NCI-H2107 (cell line): Measurements from ENCODE around the gene EML3.
"Not testable (repeated sequence)": the region's sequence is repeated elsewhere in the genome, so short reads cannot be mapped to it uniquely, and the experiment has no call there.

Experiments used
- DNase-seq: peaks from one replicate; lab custom pipeline; 2025; lab: John Stamatoyannopoulos, UW

Gene EML3

DNA sequence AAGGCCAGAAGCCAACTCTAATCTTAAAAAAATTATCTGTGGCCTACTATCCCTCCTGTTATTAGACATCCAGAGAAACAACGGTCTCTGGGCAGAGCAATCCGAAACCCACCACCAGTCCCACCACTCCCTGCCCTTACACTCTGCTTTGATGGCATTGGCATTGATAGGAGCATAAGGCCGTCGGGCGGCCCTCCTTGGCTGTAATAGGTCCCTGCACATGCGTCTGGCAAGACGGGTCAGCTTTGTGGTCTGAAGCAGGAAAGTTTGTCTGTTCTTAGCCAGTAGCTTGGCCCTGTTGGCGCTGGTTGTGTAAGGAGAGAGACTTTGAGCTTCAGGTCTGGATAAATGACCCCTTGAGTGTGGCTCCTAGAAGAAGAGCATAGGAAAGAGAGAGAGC, 17.5 kb downstream of the EML3 start:
- DNase-seq: no peak

- DNase-seq: no peak
Measured at GRCh38 chr11:62593434-62594044, 19.0 kb downstream of the EML3 start.

- DNase-seq: no peak
Measured at GRCh38 chr11:62592989-62593421, 19.6 kb downstream of the EML3 start.

- no peak for DNase-seq
Measured at GRCh38 chr11:62592146-62592815, 20.3 kb downstream of the EML3 start.

DNA sequence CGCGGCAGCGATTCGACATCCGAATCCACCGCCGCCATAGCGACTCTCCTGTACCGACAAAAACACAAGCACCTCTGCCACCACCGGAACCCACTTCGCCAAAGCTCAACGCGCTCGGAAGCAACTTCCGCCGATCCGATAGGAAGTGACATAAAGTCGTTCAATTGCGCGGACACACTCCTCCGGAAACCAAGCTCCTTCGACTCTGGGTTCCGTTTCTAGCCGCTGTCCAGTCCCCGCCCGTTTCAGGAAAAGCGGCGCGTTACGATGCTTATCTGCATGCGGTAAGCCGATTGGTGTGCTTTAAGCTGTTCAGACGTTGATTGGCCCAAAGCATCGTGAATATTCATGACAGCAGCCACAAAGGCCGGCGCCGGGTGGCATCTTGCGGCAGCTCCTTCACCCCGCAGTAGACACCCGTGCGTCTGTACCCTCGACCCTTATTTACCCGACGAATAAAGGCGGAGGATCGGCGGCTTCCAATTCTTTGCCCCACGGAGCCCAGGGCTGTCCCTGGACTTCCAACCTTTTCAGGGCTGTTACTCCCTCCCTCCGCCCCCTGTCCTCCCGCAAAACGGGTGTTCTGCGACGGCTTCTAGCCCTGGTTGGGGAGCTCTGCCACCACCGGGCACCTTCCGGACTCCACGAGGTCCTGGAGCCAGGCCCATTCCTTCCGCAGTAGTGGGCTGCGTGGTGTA, 21.0 kb downstream of the EML3 start, which contains the start of gene TUT1:
Gene TUT1, minus strand, starts transcription at position 76 of the 698 bp plus-strand sequence. Its CDS starts 38 bp downstream, at position 38.
- DNase-seq: peak; percentile 98

GRCh38 chr11:62588966-62589637, 23.5 kb downstream of the EML3 start:
- DNase-seq: no peak

DNA sequence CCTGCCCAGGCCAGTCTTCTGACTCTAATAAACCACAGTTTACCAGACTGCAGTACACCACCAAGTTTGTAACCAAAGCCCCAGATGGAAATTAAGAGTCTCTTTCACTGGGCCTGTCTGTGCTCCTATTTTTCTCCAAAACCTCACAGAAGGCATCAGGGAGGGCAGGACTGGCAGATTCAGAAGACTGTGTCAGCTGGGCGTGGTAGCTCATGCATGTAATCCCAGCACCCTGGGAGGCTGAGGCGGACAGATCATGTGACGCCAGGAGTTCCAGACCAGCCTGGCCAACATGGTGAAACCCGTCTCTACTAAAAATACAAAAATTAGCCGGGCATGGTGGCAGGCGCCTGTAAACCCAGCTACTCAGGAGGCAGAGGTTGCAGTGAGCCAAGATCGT, 27.2 kb downstream of the EML3 start:
- not testable (repeated sequence) for DNase-seq

GRCh38 chr11:62581735-62582134, 30.8 kb downstream of the EML3 start:
- DNase-seq: not testable (repeated sequence)

DNA sequence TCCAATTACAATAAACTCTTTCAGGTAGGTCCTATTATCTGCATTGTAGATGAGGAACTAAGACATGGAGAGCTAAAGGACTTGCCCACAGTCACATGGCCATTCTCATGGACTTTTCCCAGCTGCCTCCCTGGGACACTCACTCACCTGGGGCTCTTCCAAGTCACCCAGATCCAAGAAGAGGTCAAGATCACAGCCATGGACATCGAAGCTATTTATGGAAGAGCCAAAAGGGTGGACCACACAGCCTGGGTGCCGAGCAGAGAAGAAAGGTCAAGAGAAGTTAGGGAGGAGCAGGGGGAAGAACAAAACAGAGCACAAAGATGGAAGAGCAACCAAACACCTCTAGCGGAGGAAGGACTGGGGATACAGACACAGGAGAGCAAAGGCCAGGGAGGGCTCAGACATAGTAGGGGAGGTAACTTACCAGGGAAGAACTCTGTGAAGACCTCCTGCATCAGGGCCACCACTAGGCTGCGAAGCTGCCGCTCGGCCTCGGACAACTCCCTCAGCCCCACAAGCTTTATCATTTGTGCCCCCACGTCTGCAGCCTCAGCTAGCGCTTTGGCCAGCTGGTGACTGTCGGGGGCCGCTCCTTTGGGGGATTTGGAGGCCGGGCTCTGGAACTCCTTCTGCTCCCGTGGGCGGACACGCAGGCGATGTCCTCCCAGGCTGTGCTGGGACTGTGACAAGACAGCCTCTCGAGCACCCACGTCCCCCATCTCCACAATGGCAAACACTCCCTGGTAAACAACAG, 31.4 kb downstream of the EML3 start:
- DNase-seq: no peak

DNA sequence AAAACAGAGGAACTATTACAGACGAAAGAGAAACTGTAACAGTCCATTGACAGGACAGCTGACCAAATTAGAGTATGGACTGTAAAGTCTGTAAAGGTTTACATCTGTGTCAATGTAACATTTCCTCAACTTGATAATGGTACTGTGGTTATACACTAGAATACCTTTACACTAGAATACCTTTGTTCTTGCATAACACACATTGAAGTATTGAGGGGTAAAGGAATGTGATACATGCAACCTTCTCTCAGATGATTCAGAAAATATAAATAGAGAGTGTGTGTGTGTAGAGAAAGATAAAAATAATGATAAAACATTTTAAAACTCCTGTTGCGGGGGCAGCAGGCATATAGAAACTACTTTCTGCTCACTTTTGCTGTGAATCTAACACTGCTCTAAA, 33.3 kb downstream of the EML3 start:
- no peak for DNase-seq

- DNase-seq: no peak
Measured at GRCh38 chr11:62578541-62578940, 34.0 kb downstream of the EML3 start.

DNA sequence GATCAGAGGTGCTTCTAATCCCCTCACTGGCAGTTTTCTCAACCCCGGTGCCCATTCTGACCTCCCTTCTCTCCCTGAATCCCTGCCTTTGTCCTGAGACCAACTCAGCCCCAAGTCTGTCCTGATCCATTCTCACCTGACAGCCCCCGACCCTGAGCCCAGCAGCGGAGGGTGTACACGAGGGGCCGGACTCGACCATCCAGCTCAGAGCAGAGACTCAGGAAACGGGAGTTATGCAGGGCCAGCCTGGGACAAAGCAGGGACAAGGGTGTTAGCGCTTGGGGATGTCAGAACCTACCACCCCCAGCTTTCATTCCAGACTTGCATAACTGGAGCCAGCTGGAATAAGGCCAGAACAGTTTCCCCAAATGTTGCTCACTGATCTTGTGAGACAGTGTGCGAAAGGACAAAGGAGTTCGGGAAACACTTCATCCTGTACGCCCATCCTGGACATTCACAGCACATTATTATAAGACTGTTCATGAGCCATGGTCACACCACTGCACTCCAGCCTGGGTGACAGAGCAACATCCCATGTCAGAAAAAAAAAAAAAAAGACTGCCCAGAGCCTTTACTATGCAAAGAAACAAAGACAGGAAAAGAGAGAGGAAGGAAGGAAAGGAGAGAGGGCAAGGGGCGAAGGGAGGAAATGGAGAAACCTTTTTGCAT, 35.4 kb downstream of the EML3 start:
- no peak for DNase-seq

DNA sequence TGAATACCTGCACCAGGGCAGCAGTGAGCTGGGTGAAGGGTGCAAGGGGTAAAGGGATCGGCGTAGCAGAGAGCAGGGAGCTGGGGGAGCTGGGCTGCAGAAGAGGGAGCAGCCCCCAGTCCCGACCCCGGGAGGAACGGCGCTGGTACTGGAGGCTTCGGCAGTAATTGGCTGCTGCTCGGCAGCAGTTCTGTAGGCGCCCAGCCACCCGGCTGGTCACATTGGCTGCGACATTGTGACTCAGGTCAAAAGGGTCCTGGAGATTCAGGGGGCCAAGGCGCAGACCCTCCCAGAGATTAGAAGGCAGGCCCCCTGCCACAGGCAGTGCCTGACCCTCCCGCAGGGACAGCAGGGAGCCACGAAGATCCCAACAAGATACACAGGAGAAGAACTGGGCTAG, 36.7 kb downstream of the EML3 start:
- DNase-seq: no peak

DNA sequence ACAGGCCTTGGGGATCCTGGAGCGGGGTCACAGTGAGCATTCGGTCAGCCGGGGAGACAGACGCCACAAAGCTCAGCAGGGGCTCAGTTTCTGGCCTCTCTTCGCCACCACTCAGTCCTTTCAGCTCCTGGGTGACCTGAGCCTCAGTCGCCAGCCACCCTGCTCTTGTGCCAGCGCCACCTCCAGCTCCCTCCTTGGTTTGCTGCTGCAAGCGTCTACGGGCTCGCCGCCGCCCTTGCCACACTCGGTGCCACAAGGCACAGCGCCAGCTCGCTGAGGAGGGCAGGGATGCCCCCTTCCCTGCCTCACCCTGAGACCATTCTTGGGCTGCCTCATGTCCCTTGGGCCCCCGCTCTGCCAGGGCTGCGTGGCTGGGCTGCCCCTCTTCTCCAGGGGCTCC, 37.4 kb downstream of the EML3 start:
- DNase-seq: no peak

- DNase-seq: no peak
Measured at GRCh38 chr11:62574363-62575071, 38.1 kb downstream of the EML3 start.

DNA sequence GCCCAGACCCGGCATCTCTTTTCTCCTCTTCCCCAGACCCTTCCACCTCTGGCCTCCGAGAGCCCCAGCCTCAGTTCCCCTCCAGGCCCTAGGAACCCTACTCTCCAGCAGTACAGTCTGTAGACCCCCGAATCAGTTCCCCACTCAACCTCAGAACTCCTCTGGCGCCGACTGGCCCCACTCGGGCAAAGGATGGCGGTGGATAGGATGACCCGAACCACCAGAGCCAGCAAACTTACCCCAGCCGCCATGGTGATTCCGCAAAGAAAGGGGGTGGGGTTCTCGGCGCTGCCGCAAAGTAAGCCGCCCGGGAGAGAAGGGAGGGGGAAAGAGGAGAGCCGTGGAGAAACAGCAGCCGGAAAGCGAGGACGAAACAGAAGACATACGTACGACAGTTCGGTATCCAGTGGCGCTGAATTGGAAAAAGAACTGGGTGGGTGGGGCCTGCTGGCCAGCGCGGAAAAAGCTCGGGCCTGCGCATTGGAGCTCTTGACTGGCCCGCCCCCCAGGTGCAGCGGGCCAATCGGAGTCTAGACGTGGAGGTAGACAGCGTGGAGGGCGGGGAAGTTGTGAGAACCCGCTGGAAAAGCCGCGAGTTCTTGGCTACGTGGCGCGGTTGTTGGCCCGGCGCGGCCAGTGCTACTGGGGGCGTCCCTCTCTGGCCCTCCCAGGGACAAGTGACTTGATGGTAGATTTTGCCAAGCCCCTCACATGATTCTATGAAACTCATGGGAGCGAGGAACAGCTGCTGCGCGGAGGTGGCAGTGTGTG, 38.8 kb downstream of the EML3 start, which contains the start of gene EEF1G:
Gene EEF1G, minus strand, starts transcription at position 300 of the 771 bp plus-strand sequence. Its CDS starts 49 bp downstream, at position 251.
- peak; percentile 97 for DNase-seq

DNA sequence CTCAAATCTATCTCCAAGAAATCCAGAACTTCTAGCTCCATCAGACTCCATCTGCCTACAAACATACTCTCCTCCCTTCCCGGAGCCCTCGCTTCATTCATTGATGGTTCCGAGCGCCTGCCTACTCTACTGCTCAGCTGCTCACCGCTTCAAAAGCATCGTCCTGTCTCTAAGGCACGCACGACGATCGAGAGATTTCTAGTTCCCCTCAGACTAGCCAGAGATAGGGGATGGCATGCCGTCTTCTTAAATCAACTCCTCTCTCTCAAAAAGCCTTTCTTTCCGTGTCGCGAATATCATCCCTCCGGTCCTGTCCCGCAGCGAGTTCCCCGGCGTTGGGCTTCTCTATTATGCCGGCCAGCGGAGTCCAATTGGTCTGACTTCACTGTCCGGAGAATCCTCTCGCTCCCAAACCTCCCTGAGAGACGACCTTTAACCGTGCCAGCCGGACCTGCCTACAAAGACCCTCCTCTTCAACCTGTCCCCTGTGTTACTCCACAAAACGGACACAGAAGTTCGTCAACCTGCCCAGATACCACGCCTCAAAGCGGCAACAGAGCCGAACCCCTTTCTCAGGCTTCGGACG, 39.5 kb downstream of the EML3 start:
- DNase-seq: no peak

DNA sequence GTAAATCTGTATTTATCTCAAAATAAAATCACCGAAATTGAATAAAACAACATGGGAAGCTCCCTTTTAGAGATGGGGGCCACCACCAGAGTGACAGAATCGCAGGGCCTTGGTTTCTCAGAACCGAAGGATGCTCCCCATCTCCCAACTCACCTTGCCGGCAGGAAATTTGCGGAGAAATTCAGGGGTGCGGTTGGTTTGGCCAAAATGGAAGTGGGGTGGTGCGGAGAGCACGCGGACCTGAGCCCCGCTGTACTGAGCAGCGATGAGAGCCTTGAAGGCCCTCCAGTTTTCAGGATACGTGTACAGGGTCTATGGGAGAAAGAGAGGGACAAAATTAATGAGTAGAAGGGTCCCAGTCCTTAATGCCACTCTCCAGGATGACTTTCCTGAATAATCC, 40.1 kb downstream of the EML3 start:
- no peak for DNase-seq

DNA sequence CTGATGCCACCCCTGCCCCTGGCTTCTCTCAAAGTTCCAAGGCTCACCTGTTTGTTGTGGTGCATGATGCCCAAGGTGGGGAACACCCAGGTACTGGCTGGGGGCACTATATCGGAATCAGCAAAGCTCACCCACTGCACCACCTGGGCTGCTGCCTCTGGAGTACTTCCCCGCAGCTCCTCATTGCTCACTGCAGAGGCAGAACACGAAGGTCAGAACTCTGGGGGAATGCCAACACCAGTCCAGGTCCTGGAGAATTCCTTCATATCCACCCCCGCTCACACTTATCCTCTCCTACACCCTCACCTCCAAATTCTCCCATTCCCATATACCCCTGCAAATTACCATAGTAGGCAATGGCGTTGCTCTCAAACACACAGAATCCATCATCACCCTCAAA, 41.1 kb downstream of the EML3 start:
- not testable (repeated sequence) for DNase-seq
